HG02798 (cell line): ENCODE measurements around the gene DAZL.

ENCODE experiments used
- ATAC-seq: cut with Tn5 transposase; IDR thresholded peaks from one replicate; pipeline ENCODE4 v1.9.1; 2021; ENCODE audit warnings: mild to moderate bottlenecking; ENCODE audit not compliant: unreplicated experiment, poor library complexity

The DAZL gene

DNA sequence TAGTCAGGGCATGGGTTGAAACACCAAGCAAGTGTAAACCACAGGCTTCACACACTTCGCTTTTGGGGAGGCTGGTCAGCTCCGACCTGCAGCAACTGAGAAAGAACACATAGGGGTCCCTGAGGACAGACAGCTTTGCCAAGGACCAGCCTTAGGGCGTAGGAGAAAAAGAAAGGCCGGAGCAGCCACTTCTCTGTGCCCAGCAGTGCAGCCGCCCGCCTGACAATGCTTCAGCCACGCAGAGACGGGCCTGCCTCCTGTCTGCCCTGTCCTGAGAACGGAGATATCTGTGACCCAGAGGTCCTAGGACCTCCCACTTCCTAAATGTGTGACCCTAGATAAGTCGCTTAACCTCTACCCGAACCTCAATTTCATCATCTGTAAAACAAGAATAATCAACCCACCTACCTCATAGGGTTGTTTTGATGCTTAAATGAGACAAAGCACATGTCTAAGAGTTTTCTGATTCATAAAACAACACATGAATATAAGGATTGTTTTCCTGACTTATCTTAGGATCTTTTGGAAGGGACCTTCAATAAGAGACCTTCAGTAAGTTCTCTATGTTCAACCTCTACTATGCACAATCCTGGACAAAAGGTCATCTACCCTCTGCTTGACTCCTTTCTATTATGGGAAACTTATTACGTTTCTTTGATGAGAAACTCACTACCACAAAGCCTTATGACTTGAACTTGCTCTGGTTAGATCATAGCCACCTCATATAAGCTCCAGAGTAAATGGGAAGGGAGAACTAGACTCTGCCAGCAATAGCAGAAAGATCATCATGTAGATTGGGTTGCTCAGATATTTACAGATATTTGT, 58.8 kb downstream of the DAZL start:
- peak; percentile 34 for ATAC-seq

DNA sequence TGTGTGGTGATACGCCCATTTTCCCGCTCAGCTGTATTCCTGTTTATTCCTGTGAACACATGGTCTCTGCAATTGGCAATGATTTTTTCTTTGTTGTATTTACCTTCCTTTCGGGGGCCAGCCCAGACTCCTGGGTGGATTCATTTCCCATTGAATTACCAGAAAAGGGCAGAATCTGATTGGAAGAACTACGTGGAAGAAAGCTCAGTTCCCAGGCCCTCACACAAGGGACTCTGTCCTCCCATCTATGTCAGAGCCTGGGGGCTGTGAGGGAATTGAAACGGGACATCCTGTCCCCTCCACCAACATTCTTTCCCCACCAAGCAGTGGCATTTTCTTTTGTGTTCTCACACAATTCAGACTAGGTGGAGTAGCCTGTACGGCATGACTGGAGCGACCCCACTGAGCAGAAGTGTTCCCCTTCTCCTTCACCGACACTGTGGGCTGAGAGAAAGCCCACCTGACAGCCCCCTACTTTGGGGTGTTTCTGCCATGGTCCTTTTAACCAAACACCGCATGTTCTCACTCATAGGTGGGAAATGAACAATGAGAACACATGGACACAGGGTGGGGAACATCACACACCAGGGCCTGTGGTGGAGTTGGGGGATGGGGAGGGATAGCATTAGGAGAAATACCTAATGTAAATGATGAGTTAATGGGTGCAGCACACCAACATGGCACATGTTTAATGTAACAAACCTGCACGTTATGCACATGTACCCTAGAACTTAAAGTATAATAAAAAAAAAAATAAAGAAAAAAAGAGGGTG, 59.6 kb downstream of the DAZL start:
- no peak for ATAC-seq

DNA sequence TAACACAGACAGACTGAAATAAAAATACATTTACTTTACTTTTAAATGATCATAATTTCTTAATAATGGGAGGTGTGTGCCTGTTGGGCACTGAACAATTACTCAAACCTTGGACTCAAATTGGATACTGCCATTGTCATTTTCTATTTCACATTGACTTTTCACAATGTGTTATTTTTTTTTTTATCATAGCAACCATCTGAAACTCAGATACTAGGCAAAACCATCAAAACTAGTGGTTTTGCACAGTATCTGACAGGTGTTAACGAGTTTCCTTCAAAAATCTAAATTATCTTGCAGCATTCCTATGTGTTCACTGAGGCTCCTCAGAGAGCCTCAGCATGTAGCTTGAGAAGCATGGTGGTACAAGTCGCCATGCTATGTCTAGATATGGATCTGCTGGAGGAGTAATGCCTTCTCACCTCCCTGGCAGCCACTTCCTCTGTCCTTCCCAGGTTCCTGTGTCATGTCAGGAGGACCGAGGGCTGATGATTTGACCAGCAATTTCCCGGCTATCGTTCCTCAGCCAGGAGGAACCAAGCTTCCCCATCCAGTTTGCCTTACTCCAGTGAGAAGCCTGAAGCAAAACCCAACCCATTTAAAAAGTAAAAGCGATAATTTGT, 61.9 kb downstream of the DAZL start:
- no peak for ATAC-seq

DNA sequence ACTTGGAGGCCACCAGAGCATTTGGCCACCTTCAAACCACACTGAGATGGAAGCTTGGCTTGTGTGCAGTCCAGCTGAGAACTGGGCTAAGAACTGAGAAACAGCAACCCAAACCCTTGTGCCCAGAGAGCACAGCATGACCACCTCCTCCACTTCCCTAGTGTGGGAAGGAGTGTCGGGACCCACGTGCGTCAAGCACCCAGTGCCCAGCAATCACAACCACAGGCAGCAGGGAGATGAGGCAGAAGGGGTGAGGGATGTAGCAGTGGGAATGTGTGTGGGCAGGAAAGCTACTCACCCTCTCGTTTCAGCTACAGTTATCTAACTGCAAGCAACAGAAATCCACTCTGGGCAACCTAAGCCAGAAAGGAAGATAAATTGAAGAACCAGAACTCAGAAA, 66.7 kb downstream of the DAZL start:
- ATAC-seq: no peak

DNA sequence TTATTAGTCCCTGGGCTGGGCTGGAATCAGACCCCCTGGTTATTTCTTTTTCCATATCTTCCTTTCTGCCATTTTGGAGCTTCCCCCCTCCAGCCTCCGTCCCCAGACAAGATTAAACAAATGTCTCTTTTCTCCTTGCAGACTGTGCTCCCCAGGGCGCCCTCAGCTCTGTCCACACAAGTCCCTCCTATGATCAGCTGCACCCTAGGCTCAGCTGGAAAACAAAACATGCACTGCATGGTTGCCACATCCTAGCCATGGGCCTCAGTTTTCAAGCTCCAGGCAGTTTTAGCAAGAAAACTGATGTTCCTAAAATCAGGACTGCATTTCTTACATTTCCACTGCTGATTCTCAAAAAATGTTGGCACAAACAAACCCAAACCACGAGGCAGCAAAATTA, 68.2 kb downstream of the DAZL start:
- no peak for ATAC-seq
